Lung (tissue), 12 donors: ENCODE measurements around the gene DIRAS1. TPM values are rescaled to one million over a fixed set of nuclear protein-coding genes. Genes with fewer than 3 reads are reported as not detected.

Experiments used
- ATAC-seq: fragments of 200-7000 bp; cut with Tn5 transposase; one replicate; pipeline ENCODE4 v1.9.1; 2020; ENCODE audit warnings: moderate number of reproducible peaks; ENCODE audit not compliant: insufficient read depth, low FRiP score
- DNase-seq, 3 donors: peaks; one replicate each; pipeline ENCODE4 v3.0.0-alpha.2; 2013 to 2017
- H3K27ac ChIP-seq, 2 donors: one replicate each; pipeline ENCODE4 v1.5.1; 2013; ENCODE audit warnings: mild to moderate bottlenecking in 2 of 2, moderate library complexity in 2 of 2, control low read depth in 1 of 2, inconsistent platforms in 1 of 2, low read depth in 1 of 2, low read length in 1 of 2
- H3K27me3 ChIP-seq, 3 donors: one replicate each; pipeline ENCODE4 v1.5.1; 2013; ENCODE audit warnings: low read length in 2 of 3; ENCODE audit not compliant: control insufficient read depth in 3 of 3, insufficient read depth in 3 of 3
- H3K36me3 ChIP-seq, 4 donors: one replicate each; pipeline ENCODE4 v1.5.1; 2013; ENCODE audit warnings: low read length in 4 of 4, mild to moderate bottlenecking in 1 of 4, moderate library complexity in 1 of 4; ENCODE audit not compliant: control insufficient read depth in 4 of 4, insufficient read depth in 4 of 4
- H3K4me1 ChIP-seq, 5 donors: one replicate each; pipeline ENCODE4 v1.5.1; 2013; ENCODE audit warnings: low read length in 5 of 5, mild to moderate bottlenecking in 2 of 5, moderate library complexity in 1 of 5; ENCODE audit not compliant: control insufficient read depth in 5 of 5, insufficient read depth in 5 of 5
- H3K4me3 ChIP-seq: one replicate; pipeline ENCODE4 v1.5.1; 2013; ENCODE audit warnings: mild to moderate bottlenecking, control low read depth, moderate library complexity
- H3K9ac ChIP-seq, 2 donors: one replicate each; pipeline ENCODE4 v1.5.1; 2013; ENCODE audit warnings: low read length in 2 of 2, control low read depth in 1 of 2; ENCODE audit not compliant: insufficient read depth in 1 of 2
- H3K9me3 ChIP-seq, 4 donors: one replicate each; pipeline ENCODE4 v1.5.1; 2013; ENCODE audit warnings: low read length in 3 of 4, mild to moderate bottlenecking in 1 of 4, moderate library complexity in 1 of 4; ENCODE audit not compliant: control insufficient read depth in 4 of 4, insufficient read depth in 3 of 4
- CTCF ChIP-seq: IDR thresholded peaks from 2 replicates; pipeline ENCODE4 v1.5.1; 2012; ENCODE audit warnings: mild to moderate bottlenecking; ENCODE audit errors: control extremely low read depth, extremely low read depth
- WGBS, 2 donors: extraction: QIAGEN DNeasy Blood & Tissue Kit; methylation state at CpG; one replicate each; pipeline ENCODE4 v1.1.7; 2013; 5-methylcytosine and 5-hydroxymethylcytosine counted together
- polyA plus RNA-seq, 2 donors: library from polyadenylated mRNA; stranded (reverse); fragments of 200-250 nt; gene quantifications; one replicate each; pipeline ENCODE4 v1.2.1, GENCODE V29; 2013
- total RNA-seq, 2 donors: library from RNA; depleted of rRNA in 1 of 2; stranded (reverse); fragments of >200 nt in 1 of 2; gene quantifications; one replicate each; pipeline ENCODE4 v1.2.1, GENCODE V29; 2014 to 2021
- donor health status: control.
- donor health status: control.
- donor health status: Bipolar disorder and iron deficiency.
- donor health status: healthy.
- donor health status: DM: yes; HTN: yes; CAD: no.

DIRAS1 gene
- total and polyA plus RNA-seq, 4 donors = 0.37 to 1.2 (median 0.58) TPM

- Histone ChIP-seq H3K27ac (no peak overlapping the region), H3K4me3 (no peak overlapping the region), H3K4me1 (peaks cover 0 to 7% (median 0%) of the 10 kb centered on the region in 5 donors), H3K27me3 (peaks cover 0 to 28% (median 24%) of the 10 kb centered on the region in 3 donors), H3K9ac (no peak overlapping the region), H3K36me3 (no peaks in the 10 kb centered on the region), H3K9me3 (no peaks in the 10 kb centered on the region)
- 84 to 91% methylated on average over 6 of the region's 6 CpGs for WGBS, 2 donors
- no peak for TF ChIP-seq CTCF
- ATAC-seq (no peak), DNase-seq (no peak)
Measured at GRCh38 chr19:2703691-2704216, 17.4 kb downstream of the DIRAS1 start.

GRCh38 chr19:2703077-2703437 is 18.1 kb downstream of the DIRAS1 start:
- H3K36me3 ChIP-seq = no peaks in the 10 kb centered on the region
- peaks cover 0 to 28% (median 26%) of the 10 kb centered on the region in 3 donors for H3K27me3 ChIP-seq
- H3K9ac ChIP-seq = no peak overlapping the region
- no peak overlapping the region for H3K4me3 ChIP-seq
- ATAC-seq (no peak), DNase-seq (no peak)
- peaks cover 0 to 7% (median 0%) of the 10 kb centered on the region in 5 donors for H3K4me1 ChIP-seq
- no peak overlapping the region for H3K27ac ChIP-seq
- no peaks in the 10 kb centered on the region for H3K9me3 ChIP-seq
- 84 to 86% methylated on average over 5 of the region's 5 CpGs for WGBS, 2 donors
- TF ChIP-seq CTCF = no peak

GRCh38 chr19:2702170-2703076 is 18.7 kb downstream of the DIRAS1 start, which contains the start of gene GNG7:
Gene GNG7, minus strand, starts transcription at chr19:2702694. Its CDS starts 182,006 bp downstream, at chr19:2520688.
- ATAC-seq = peak; percentile 98
- Histone ChIP-seq H3K27me3 (peaks cover 0 to 28% (median 26%) of the 10 kb centered on the region in 3 donors), H3K36me3 (no peaks in the 10 kb centered on the region), H3K4me3 (peak within 1 kb of the TSS; percentile 75), H3K4me1 (peaks cover 0 to 7% (median 0%) of the 10 kb centered on the region in 5 donors), H3K9ac (no peak within 1 kb of the TSS), H3K9me3 (no peaks in the 10 kb centered on the region), H3K27ac (peak within 1 kb of the TSS; percentile 70 to 94)
- 3% methylated on average over 66 to 77 of the region's 77 CpGs for WGBS, 2 donors
- DNase-seq = peak; percentile 84 to 91 (median 88)
- no peak for TF ChIP-seq CTCF
